GM18507 (cell line): ENCODE measurements around the gene UVSSA.
"Not testable (repeated sequence)": the region's sequence is repeated elsewhere in the genome, so short reads cannot be mapped to it uniquely, and the experiment has no call there.

Source experiments
- DNase-seq: peaks from one replicate; pipeline ENCODE4 v3.0.0; 2011; ENCODE audit warnings: low read depth; ENCODE audit not compliant: insufficient read length; ENCODE audit errors: extremely low spot score
- FAIRE-seq: peaks from 2 replicates; lab custom pipeline; 2011; peaks lifted over from hg19 to GRCh38; lab: Jason Lieb, UNC

UVSSA gene

GRCh38 chr4:1411436-1412375, 64.7 kb downstream of the UVSSA start:
- FAIRE-seq (no peak), DNase-seq (no peak)

- FAIRE-seq (no peak), DNase-seq (no peak)
Measured at GRCh38 chr4:1412376-1413203, 65.6 kb downstream of the UVSSA start.

- no peak for DNase-seq
- no peak for FAIRE-seq
Measured at GRCh38 chr4:1413204-1413663, 66.2 kb downstream of the UVSSA start.

- no peak for FAIRE-seq
Measured at GRCh38 chr4:1413687-1414479, 66.9 kb downstream of the UVSSA start.

GRCh38 chr4:1414831-1415680, 68.0 kb downstream of the UVSSA start:
- no peak for DNase-seq
- no peak for FAIRE-seq

More at GRCh38 chr4:1413687-1414479, 66.9 kb downstream of the UVSSA start:
- no peak for DNase-seq

- FAIRE-seq (no peak), DNase-seq (no peak)
Measured at GRCh38 chr4:1415681-1415981, 68.6 kb downstream of the UVSSA start.

- FAIRE-seq, result no peak
- no peak for DNase-seq
Measured at GRCh38 chr4:1416051-1416947, 69.3 kb downstream of the UVSSA start.

- no peak for FAIRE-seq
- DNase-seq, result no peak
Measured at GRCh38 chr4:1416948-1417260, 69.9 kb downstream of the UVSSA start.

GRCh38 chr4:1417522-1418390, 70.7 kb downstream of the UVSSA start:
- no peak for FAIRE-seq
- DNase-seq, result no peak

- FAIRE-seq, result no peak
- no peak for DNase-seq
Measured at GRCh38 chr4:1418494-1419285, 71.7 kb downstream of the UVSSA start.

GRCh38 chr4:1419708-1420107, 72.7 kb downstream of the UVSSA start:
- FAIRE-seq, result no peak
- DNase-seq, result no peak

GRCh38 chr4:1421657-1422056, 74.6 kb downstream of the UVSSA start:
- no peak for FAIRE-seq
- no peak for DNase-seq

GRCh38 chr4:1427010-1427409, 80.0 kb downstream of the UVSSA start:
- FAIRE-seq (no peak), DNase-seq (no peak)

- DNase-seq, FAIRE-seq: not testable (repeated sequence)
Measured at GRCh38 chr4:1443688-1444172, 96.7 kb downstream of the UVSSA start.
